ENCODE results near the gene H2AZ2.

DNA sequence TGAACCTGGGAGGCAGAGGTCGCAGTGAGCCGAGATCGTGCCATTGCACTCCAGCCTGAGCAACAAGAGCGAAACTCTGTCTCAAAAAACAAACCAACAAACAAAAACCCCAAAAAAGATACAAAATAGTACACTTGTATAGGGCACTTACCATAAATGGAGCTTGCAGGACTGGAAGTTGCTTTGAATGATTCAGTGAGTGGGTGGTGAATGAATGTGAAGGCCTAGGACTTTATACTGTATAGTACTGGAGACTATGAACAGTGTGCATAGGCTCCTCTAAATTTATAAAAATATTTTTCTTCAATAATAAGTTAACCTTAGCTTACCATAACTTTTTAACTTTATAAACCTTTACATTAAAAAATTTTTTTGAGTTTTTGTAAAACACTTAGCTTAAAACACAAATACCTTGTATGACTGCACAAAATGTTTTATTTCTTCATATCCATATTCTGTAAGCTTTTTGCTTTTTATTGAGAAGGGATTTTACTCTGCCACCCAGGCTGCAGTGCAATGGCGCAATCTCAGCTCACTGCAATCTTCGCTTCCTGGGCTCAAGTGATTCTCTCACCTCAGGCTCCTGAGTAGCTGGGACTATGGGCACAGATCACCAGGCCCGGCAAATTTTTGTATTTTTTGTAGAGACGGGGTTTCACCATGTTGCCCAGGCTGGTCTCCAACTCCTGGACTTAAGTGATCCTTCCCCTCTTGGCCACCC is 6.9 kb upstream of the H2AZ2 start:
- TF ChIP-seq ZNF384 (IDR thresholded peaks at IDR 0.05): no peak
- TF ChIP-seq SUZ12 (IDR thresholded peaks at IDR 0.05): no peak
- TF ChIP-seq ELF4 (IDR thresholded peaks at IDR 0.05): no peak

Measured in HEK293T (cell line).